ENCODE data around the gene SLC9A9.

SLC9A9 gene

GRCh38 chr3:143574933-143575332 is 273.3 kb downstream of the SLC9A9 start:
- no peak for TF ChIP-seq CTCF (conservative IDR thresholded peaks at IDR 0.05; ENCODE audit: control insufficient read depth, insufficient read depth, low read depth, low read length)
- no peak overlapping the region for H3K4me3 ChIP-seq (ENCODE audit: control insufficient read depth, low read depth, low read length)
- DNase-seq (ENCODE audit: low read depth): no peak

- no peak overlapping the region for H3K4me3 ChIP-seq (ENCODE audit: control insufficient read depth, low read depth, low read length)
- no peak for DNase-seq (ENCODE audit: low read depth)
- TF ChIP-seq CTCF (conservative IDR thresholded peaks at IDR 0.05; ENCODE audit: control insufficient read depth, insufficient read depth, low read depth, low read length): no peak
These were observed 274.5 kb downstream of the SLC9A9 start for GRCh38 chr3:143573610-143574303.

GRCh38 chr3:143571548-143571947 is 276.7 kb downstream of the SLC9A9 start:
- TF ChIP-seq CTCF (conservative IDR thresholded peaks at IDR 0.05; ENCODE audit: control insufficient read depth, insufficient read depth, low read depth, low read length): no peak
- H3K4me3 ChIP-seq (ENCODE audit: control insufficient read depth, low read depth, low read length): no peak overlapping the region
- peak; percentile 66 for DNase-seq (ENCODE audit: low read depth)

GRCh38 chr3:143567823-143568222 is 280.4 kb downstream of the SLC9A9 start:
- H3K4me3 ChIP-seq (ENCODE audit: control insufficient read depth, low read depth, low read length): no peak overlapping the region
- no peak for TF ChIP-seq CTCF (conservative IDR thresholded peaks at IDR 0.05; ENCODE audit: control insufficient read depth, insufficient read depth, low read depth, low read length)
- DNase-seq (ENCODE audit: low read depth): no peak

GRCh38 chr3:143565951-143566350 is 282.3 kb downstream of the SLC9A9 start:
- DNase-seq (ENCODE audit: low read depth): peak; percentile 55

GRCh38 chr3:143563786-143564185 is 284.5 kb downstream of the SLC9A9 start:
- no peak overlapping the region for H3K4me3 ChIP-seq (ENCODE audit: control insufficient read depth, low read depth, low read length)
- no peak for DNase-seq (ENCODE audit: low read depth)
- TF ChIP-seq CTCF (conservative IDR thresholded peaks at IDR 0.05; ENCODE audit: control insufficient read depth, insufficient read depth, low read depth, low read length): no peak

More at GRCh38 chr3:143565951-143566350, 282.3 kb downstream of the SLC9A9 start:
- H3K4me3 ChIP-seq (ENCODE audit: control insufficient read depth, low read depth, low read length): no peak overlapping the region
- no peak for TF ChIP-seq CTCF (conservative IDR thresholded peaks at IDR 0.05; ENCODE audit: control insufficient read depth, insufficient read depth, low read depth, low read length)
